ENCODE measurements around the gene SLAMF9.

SLAMF9 gene

GRCh38 chr1:159988006-159988405, 34.0 kb upstream of the SLAMF9 start:
- Histone ChIP-seq H3K27me3 (ENCODE audit: insufficient read depth, poor library complexity, severe bottlenecking) (no peaks in the 10 kb centered on the region), H3K4me1 (ENCODE audit: insufficient read depth, poor library complexity, severe bottlenecking) (no peaks in the 10 kb centered on the region), H3K27ac (ENCODE audit: poor library complexity, severe bottlenecking) (no peak overlapping the region), H3K4me3 (ENCODE audit: severe bottlenecking) (no peak overlapping the region), H3K36me3 (ENCODE audit: low read depth) (no peaks in the 10 kb centered on the region), H3K9me3 (ENCODE audit: severe bottlenecking) (no peaks in the 10 kb centered on the region)
- DNase-seq (ENCODE audit: low spot score) (no peak), ATAC-seq (ENCODE audit: low read depth) (no peak)
- TF ChIP-seq CTCF (IDR thresholded peaks at IDR 0.05; ENCODE audit: poor library complexity, severe bottlenecking), result no peak

DNA sequence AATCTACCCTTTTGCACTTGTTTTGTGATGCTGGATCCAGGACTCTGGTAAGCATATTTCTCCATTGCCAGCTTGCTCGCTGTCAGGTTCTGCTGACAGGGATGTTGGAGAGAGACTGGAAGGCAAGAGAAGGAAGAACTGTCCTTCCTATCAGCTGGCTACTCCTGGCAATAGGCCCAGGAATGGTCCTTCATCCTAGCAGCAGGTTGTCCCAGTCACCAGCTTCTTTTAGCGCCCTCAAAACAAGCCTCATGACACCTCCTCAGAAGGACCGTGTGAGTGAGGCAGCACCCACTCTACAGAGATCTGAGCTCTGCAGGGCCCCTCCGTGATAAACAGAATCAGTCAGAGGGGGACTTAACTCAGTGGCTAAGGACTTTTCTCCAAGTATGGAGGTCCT, 33.1 kb upstream of the SLAMF9 start:
- Histone ChIP-seq H3K4me1 (ENCODE audit: insufficient read depth, poor library complexity, severe bottlenecking) (no peaks in the 10 kb centered on the region), H3K27ac (ENCODE audit: poor library complexity, severe bottlenecking) (no peak overlapping the region), H3K9me3 (ENCODE audit: severe bottlenecking) (no peaks in the 10 kb centered on the region), H3K27me3 (ENCODE audit: insufficient read depth, poor library complexity, severe bottlenecking) (no peaks in the 10 kb centered on the region), H3K4me3 (ENCODE audit: severe bottlenecking) (no peak overlapping the region), H3K36me3 (ENCODE audit: low read depth) (no peaks in the 10 kb centered on the region)
- no peak for TF ChIP-seq CTCF (IDR thresholded peaks at IDR 0.05; ENCODE audit: poor library complexity, severe bottlenecking)
- DNase-seq (ENCODE audit: low spot score) (no peak), ATAC-seq (ENCODE audit: low read depth) (no peak)

DNA sequence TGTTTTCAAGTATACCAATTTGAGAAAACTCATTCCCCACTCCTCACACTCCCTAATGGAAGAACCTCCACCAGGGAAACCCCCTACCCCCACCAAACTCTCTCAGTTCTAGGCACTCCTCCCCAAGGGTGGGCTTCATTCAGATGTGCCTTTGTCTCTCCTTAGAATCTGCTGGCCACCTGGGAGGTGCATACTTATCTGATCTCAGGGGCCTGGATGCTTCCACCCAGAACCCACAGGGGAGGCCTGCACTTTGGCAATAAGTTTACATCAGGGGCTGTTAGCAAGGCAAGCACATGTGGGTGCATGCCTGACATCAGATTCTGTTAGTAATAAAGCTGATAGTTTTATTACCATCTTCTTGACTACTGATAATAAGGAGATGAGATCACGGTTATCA, 32.5 kb upstream of the SLAMF9 start:
- Histone ChIP-seq H3K4me3 (ENCODE audit: severe bottlenecking) (no peak overlapping the region), H3K27ac (ENCODE audit: poor library complexity, severe bottlenecking) (no peak overlapping the region), H3K9me3 (ENCODE audit: severe bottlenecking) (no peaks in the 10 kb centered on the region), H3K36me3 (ENCODE audit: low read depth) (no peaks in the 10 kb centered on the region), H3K4me1 (ENCODE audit: insufficient read depth, poor library complexity, severe bottlenecking) (no peaks in the 10 kb centered on the region), H3K27me3 (ENCODE audit: insufficient read depth, poor library complexity, severe bottlenecking) (no peaks in the 10 kb centered on the region)
- ATAC-seq (ENCODE audit: low read depth) (no peak), DNase-seq (ENCODE audit: low spot score) (no peak)
- TF ChIP-seq CTCF (IDR thresholded peaks at IDR 0.05; ENCODE audit: poor library complexity, severe bottlenecking), result no peak

GRCh38 chr1:159986093-159986492, 32.1 kb upstream of the SLAMF9 start:
- Histone ChIP-seq H3K36me3 (ENCODE audit: low read depth) (no peaks in the 10 kb centered on the region), H3K27me3 (ENCODE audit: insufficient read depth, poor library complexity, severe bottlenecking) (no peaks in the 10 kb centered on the region), H3K9me3 (ENCODE audit: severe bottlenecking) (no peaks in the 10 kb centered on the region), H3K4me1 (ENCODE audit: insufficient read depth, poor library complexity, severe bottlenecking) (no peaks in the 10 kb centered on the region), H3K4me3 (ENCODE audit: severe bottlenecking) (no peak overlapping the region), H3K27ac (ENCODE audit: poor library complexity, severe bottlenecking) (no peak overlapping the region)
- no peak for ATAC-seq (ENCODE audit: low read depth)
- TF ChIP-seq CTCF (IDR thresholded peaks at IDR 0.05; ENCODE audit: poor library complexity, severe bottlenecking), result no peak
- no peak for DNase-seq (ENCODE audit: low spot score)

- Histone ChIP-seq H3K4me1 (ENCODE audit: insufficient read depth, poor library complexity, severe bottlenecking) (no peaks in the 10 kb centered on the region), H3K27me3 (ENCODE audit: insufficient read depth, poor library complexity, severe bottlenecking) (no peaks in the 10 kb centered on the region), H3K4me3 (ENCODE audit: severe bottlenecking) (no peak overlapping the region), H3K36me3 (ENCODE audit: low read depth) (no peaks in the 10 kb centered on the region), H3K27ac (ENCODE audit: poor library complexity, severe bottlenecking) (no peak overlapping the region), H3K9me3 (ENCODE audit: severe bottlenecking) (no peaks in the 10 kb centered on the region)
- no peak for DNase-seq (ENCODE audit: low spot score)
- no peak for TF ChIP-seq CTCF (IDR thresholded peaks at IDR 0.05; ENCODE audit: poor library complexity, severe bottlenecking)
- ATAC-seq (ENCODE audit: low read depth), result no peak
Measured at GRCh38 chr1:159985473-159985872, 31.4 kb upstream of the SLAMF9 start.
